GM21576 (cell line): Measurements from ENCODE around the gene B4GALT5.

Experiments used
- ATAC-seq: cut with Tn5 transposase; IDR thresholded peaks from one replicate; pipeline ENCODE4 v1.9.1; 2021; ENCODE audit warnings: mild to moderate bottlenecking, moderate library complexity; ENCODE audit not compliant: unreplicated experiment

B4GALT5 gene

DNA sequence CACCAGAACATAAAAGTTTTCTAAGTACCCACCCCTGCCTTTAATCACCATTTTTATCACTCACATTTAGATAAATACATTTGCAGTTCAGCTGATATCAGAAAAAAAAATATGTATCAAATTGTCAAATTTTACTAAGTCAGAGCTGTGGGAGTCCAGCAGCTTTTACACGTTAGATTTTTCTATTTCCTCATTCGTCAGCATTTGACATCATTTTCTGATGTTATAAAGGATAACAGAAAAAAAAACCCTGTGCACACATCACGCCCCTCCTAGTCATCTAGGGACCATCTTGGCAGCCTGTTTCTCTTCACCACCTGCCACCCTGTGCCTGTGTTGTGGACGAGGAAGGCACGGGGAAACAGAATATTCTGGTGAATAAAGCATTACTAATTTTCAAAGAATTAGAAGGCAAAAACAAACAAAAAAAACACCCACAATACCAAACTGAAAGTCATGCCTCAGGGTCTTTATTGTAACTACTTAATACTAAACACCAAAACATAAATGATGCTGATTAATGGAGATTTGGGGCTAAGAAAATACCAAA lies 12.4 kb downstream of the B4GALT5 start:
- no peak for ATAC-seq

GRCh38 chr20:49700411-49701185 lies 13.1 kb downstream of the B4GALT5 start:
- ATAC-seq: no peak

DNA sequence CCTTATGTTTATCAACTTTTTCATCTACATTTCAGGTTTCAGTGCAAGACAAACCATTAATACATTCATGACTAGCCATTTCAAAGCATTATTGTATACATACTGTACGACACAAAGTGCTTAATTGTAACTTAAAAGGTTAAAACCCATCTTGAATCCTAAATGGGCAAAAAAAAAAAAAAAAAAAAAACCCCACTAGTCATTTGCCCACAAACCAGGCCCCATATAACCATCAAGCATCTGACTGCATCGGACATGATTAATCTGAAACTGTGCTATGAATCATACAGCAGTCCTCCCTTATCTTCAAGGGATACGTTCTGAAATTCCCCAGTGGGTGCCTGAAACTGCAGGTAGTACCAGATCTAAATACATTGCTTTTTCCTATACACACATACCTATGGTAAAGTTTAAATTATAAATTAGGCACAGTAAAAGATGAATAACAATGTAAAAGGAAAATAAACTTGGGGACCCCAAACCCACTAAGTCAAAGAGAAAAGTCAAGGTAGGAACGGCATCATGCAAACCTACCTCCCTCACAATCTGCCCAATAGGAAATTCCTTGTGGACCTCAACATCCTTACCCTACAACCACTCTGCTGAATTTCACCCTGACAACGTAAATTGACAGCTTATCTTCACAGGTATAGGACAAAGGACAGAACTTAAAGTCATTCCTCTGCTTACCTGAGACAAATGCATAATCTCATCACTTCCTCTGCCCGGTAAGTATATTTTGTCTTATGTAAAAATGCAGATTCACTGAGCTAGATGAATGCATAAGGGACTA lies 14.3 kb downstream of the B4GALT5 start:
- peak; percentile 79 for ATAC-seq

GRCh38 chr20:49698477-49698876 lies 15.2 kb downstream of the B4GALT5 start:
- ATAC-seq: no peak

DNA sequence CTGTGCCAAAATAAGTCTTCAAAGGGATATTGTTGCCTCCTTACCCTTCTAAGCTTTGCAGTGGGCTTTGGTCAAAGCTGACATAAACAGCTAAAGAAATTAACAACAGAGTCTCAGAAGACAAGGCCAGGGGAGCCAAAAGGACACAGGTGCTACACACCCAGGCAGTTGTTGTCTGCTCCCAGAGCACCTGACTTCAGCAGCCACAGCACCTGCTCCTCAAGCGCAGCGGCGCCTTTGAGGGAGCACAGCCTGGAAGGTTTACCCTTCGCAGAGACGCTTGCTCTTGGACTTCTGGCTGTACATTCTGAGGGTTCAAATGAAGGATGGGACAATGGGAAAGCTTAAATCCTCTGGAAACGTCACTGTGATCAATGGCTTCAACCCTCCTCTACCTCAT lies 16.6 kb downstream of the B4GALT5 start:
- ATAC-seq: no peak

GRCh38 chr20:49696594-49696993 lies 17.1 kb downstream of the B4GALT5 start:
- ATAC-seq: no peak

DNA sequence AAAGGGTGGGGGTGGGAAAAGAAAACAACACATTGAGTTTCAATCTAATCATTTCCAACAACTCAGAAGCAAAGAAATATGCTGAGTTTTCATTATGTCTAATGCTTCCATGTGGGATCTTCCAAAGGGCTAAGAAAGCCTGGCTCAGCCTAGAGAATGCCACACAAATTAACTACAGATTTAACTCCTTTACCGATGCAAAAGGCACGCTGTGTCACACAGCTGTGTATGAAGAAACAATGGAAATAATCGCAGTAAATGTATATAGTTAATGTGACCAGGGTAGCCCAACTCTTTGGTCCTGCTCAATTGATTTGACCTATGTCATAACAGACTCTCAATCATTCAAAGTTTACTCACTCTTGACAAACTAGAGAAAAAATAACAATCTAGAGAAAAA lies 17.8 kb downstream of the B4GALT5 start:
- no peak for ATAC-seq

DNA sequence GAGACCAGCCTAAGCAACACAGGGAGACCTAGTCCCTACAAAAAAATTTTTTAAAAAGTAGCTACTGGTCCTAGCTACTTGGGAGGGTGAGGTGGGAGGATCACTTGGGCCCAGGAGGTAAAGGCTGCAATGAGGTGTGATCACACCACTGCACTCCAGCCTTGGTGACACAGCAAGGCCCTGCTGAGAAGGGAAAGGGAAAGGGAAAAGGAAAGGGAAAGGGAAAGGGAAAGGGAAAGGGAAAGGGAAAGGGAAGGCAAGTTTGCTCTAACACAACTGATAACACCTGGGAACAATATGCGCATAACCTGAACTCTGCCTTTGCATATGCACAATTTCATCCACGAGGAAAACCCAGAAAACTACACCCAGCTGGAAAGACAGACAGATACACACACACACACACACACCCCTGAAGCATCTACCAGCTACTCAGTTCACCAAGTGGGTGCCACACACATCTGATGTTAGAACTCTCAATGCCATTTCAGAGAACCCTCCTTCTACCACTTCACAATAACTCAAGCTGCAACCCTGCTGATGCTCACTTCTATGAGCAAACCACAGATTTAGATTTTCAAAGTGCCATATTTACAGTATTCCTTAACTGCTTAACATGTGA lies 19.1 kb downstream of the B4GALT5 start:
- ATAC-seq: no peak

DNA sequence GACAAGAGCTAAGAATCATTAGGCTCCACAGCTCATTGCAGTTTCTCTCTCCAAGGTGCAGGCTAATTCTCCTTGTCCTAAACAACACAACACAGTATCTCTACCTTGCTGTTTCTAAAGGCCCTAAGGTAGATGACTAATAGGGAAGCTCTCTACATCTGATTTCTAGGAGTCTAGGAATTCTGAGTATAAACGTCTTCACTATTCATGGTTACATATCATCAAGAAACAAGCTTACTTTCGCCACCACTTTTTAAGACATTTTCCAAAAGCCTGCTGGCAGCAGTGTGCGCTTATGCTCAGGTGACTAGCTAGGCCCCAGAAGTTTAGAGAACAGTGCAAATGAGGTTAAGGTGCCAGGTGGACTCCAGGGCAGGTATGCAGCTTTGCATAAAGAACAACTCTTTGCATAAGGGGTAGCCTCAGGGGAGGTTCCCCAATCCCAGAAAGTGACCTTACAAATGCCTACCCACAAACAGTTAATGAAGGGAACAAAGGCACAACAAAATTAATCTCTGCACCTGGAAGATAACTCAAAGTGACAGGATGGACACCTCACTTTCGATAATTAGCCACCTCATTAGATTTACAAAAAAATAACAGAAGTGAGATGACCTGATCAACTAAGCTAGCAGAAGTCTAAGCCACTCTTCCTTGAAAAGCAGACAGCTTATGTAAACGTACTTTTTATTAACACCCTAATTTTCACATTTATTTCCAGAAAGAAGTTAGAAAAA lies 20.1 kb downstream of the B4GALT5 start:
- no peak for ATAC-seq

DNA sequence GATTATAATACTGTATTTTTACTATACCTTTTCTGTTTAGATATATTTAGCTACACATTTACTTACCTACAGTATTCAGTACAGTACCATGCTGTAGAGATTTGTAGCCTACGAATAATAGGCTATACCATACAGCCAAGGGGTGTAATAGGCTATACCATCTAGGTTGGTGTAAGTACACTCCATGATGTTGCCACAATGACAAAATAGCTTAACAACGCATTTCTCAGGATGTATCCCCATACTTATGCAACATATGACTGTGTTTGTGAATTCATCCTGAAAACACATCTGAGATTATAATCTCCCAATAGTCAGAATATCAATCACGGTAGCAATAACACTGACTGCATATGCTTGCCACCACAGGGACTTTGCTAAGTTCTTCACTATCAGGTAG lies 20.7 kb downstream of the B4GALT5 start:
- ATAC-seq: no peak

DNA sequence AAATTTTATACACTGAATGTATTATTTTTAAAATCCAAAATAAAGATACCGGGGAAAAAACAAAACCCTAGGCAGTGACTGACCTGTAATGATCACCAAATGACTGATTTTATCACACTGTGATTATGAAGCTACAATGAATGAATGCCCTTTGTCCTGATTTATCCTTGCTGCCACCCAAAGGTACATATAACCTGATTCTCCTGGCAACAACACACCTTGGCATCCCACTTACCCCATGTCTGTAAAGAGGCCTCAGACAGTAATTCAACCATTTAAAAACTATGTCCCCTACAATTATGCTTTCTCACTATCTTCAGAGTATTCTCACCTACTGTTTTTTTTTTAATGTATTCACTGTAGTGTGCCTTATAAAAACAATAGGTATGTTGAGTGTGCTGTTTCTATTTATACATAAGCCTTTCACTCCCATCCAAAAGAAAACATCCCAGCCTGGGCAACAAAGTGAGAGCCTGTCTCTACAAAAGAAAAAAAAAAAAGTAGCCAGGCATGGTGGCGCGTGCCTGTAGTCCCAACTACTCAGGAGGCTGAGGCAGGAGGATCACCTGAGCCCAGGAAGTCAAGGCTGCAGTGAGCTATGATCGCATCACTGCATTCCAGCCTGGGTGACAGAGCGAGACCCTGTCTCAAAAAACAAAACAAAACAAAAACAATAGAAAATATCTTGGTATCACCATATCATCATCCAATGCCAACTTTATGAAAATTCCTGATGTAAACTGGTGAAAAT lies 21.7 kb downstream of the B4GALT5 start:
- ATAC-seq: no peak

- no peak for ATAC-seq
These were observed 22.6 kb downstream of the B4GALT5 start for GRCh38 chr20:49690899-49691620.

- ATAC-seq: no peak
These were observed 25.8 kb downstream of the B4GALT5 start for GRCh38 chr20:49687595-49688567.

GRCh38 chr20:49685809-49686208 lies 27.9 kb downstream of the B4GALT5 start:
- no peak for ATAC-seq

- no peak for ATAC-seq
These were observed 28.5 kb downstream of the B4GALT5 start for GRCh38 chr20:49685161-49685601.

DNA sequence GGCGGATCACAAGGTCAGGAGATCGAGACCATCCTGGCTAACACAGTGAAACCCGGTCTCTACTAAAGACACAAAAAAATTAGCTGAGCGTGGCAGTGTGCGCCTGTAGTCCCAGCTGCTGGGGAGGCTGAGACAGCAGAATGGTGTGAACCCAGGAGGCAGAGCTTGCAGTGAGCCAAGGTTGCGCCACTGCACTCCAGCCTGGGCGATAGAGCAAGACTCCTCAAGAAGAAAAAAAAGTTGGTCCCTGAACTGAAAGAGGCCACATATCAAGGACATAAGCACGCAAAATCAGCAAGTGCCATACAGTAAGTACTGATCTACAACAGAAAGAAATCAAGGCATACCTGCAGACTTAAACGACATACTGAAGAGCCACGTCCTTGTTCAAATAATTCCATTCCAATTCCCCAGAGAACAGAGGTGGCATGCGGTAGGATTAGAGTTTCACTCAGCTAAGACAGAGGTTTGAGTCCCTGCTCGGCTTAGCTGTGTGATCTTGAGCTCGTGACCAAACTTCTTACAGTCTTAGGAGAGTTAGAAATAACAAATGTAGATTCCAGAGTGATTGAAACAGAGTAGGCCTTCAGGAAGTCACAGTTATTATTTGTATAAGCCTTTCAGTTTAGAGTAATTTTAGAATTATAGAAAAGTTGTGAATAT lies 29.2 kb downstream of the B4GALT5 start:
- ATAC-seq: no peak

- ATAC-seq: no peak
These were observed 30.9 kb downstream of the B4GALT5 start for GRCh38 chr20:49682798-49683197.

GRCh38 chr20:49682278-49682677 lies 31.4 kb downstream of the B4GALT5 start:
- ATAC-seq: no peak
